MCF 10A (cell line): ENCODE results near the gene INHBE. TPM values are rescaled to one million over a fixed set of nuclear protein-coding genes. Genes with fewer than 3 reads are reported as not detected.

Experiments
- BruUV-seq: library from RNA; stranded (reverse); fragments of 400-500 nt; replicated peaks from 2 replicates; lab custom pipeline; 2021; lab: Mats Ljungman, UMichigan
- CTCF ChIA-PET: fragments of 300-600 bp; sonication (Branson Sonifier 250); formaldehyde crosslinking; extraction: SDS; loops from one replicate; lab custom pipeline; 2021; ENCODE audit warnings: antibody characterized with exemption, inconsistent platforms; lab: Yijun Ruan, JAX
- POLR2A ChIA-PET: fragments of 300-600, 350-650 bp; sonication (Branson Sonifier 250); formaldehyde crosslinking; extraction: SDS; loops from one replicate; lab custom pipeline; 2020; ENCODE audit warnings: antibody characterized with exemption, inconsistent platforms; lab: Yijun Ruan, JAX
- DNase-seq: peaks from one replicate; pipeline ENCODE4 v3.0.0-alpha.2; 2018; ENCODE audit not compliant: unreplicated experiment
- H3K27ac Mint-ChIP-seq: one replicate; pipeline ENCODE4 v1.8.0; 2022; ENCODE audit warnings: mild to moderate bottlenecking, low read depth, mixed read lengths; ENCODE audit not compliant: unreplicated experiment
- H3K27me3 Mint-ChIP-seq: one replicate; pipeline ENCODE4 v1.8.0; 2022; ENCODE audit warnings: mixed read lengths; ENCODE audit not compliant: insufficient read depth, unreplicated experiment
- H3K36me3 Mint-ChIP-seq: one replicate; pipeline ENCODE4 v1.8.0; 2022; ENCODE audit warnings: mild to moderate bottlenecking, moderate library complexity, mixed read lengths; ENCODE audit not compliant: insufficient read depth, unreplicated experiment
- H3K4me1 Mint-ChIP-seq: one replicate; pipeline ENCODE4 v1.8.0; 2022; ENCODE audit warnings: mixed read lengths; ENCODE audit not compliant: insufficient read depth, unreplicated experiment
- H3K4me3 Mint-ChIP-seq: one replicate; pipeline ENCODE4 v1.8.0; 2022; ENCODE audit warnings: mild to moderate bottlenecking, moderate library complexity, mixed read lengths; ENCODE audit not compliant: unreplicated experiment
- H3K9me3 Mint-ChIP-seq: one replicate; pipeline ENCODE4 v1.8.0; 2022; ENCODE audit warnings: mixed read lengths; ENCODE audit not compliant: unreplicated experiment
- CTCF ChIP-seq: fragments of 200-600 bp; IDR thresholded peaks from one replicate; pipeline ENCODE4 v1.8.0; 2022; ENCODE audit warnings: antibody characterized with exemption, mild to moderate bottlenecking; ENCODE audit not compliant: unreplicated experiment
- intact Hi-C: fragments of 100-400 bp; cut with micrococcal nuclease; formaldehyde crosslinking; loops from 2 replicates; pipeline ENCODE4 v1.14.1; 2022
- total RNA-seq: library from RNA; stranded (reverse); gene quantifications from 2 replicates; pipeline ENCODE4 v1.2.3, GENCODE V29; 2022

The INHBE gene
- total RNA-seq, 1 experiment from 2014 or later: 5.0 TPM

GRCh38 chr12:57470286-57470969, 15.3 kb downstream of the INHBE start:
- CTCF ChIA-PET: interaction anchor here (0.7 to 5.1 kb wide), 5 partner anchors 8 to 163 kb away, joined by 3 to 31 read pairs (median 6); partner anchors contain the start of gene GLI1
- BruUV-seq: no TSS peak
- peaks cover 97% of the 10 kb centered on the region for H3K27me3 Mint-ChIP-seq

GRCh38 chr12:57470970-57471656, 16.0 kb downstream of the INHBE start:
- CTCF ChIA-PET: interaction anchor here (0.6 to 5.1 kb wide), 5 partner anchors 9 to 270 kb away, joined by 3 to 31 read pairs (median 7); partner anchors contain the start of gene GLI1

More at GRCh38 chr12:57470286-57470969, 15.3 kb downstream of the INHBE start:
- Mint-ChIP-seq H3K9me3 (no peaks in the 10 kb centered on the region), H3K4me1 (no peaks in the 10 kb centered on the region), H3K36me3 (no peaks in the 10 kb centered on the region), H3K4me3 (no peak overlapping the region), H3K27ac (no peak overlapping the region)
- no peak for TF ChIP-seq CTCF
- intact Hi-C loops: no loop called here
- DNase-seq: no peak
- POLR2A ChIA-PET: interaction anchor here (0.7 kb wide), 1 partner anchor 15 kb away, joined by 3 read pairs; no protein-coding TSS in a partner anchor

DNA sequence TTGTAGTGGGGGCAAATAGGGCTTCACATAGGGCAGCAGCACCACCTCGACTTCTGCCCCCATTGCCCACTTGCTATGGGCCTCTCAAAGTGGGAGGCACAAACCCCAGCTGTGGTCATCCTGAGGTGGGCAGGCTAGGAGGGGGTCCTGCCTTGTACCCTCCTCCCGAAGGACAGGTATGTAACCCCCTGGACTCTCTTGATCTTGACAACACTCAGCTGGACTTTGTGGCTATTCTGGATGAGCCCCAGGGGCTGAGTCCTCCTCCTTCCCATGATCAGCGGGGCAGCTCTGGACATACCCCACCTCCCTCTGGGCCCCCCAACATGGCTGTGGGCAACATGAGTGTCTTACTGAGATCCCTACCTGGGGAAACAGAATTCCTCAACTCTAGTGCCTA, 16.6 kb downstream of the INHBE start:
- BruUV-seq: no TSS peak
- CTCF ChIA-PET: interaction anchor here (0.6 to 5.1 kb wide), 7 partner anchors 9 to 269 kb away, joined by 3 to 31 read pairs (median 4); partner anchors contain the start of gene GLI1

More at GRCh38 chr12:57470970-57471656, 16.0 kb downstream of the INHBE start:
- Mint-ChIP-seq H3K27me3 (peaks cover 97% of the 10 kb centered on the region), H3K27ac (no peak overlapping the region), H3K36me3 (no peaks in the 10 kb centered on the region), H3K4me1 (no peaks in the 10 kb centered on the region), H3K9me3 (no peaks in the 10 kb centered on the region), H3K4me3 (no peak overlapping the region)
- intact Hi-C loops: no loop called here
- TF ChIP-seq CTCF: no peak
- POLR2A ChIA-PET: no interaction called here
- no peak for DNase-seq
- BruUV-seq: no TSS peak

More for the DNA sequence above, 16.6 kb downstream of the INHBE start:
- H3K27me3 Mint-ChIP-seq: peaks cover 97% of the 10 kb centered on the region
- H3K36me3 Mint-ChIP-seq: no peaks in the 10 kb centered on the region
- H3K27ac Mint-ChIP-seq: no peak overlapping the region
- intact Hi-C loops: no loop called here
- no peak for DNase-seq
- no peaks in the 10 kb centered on the region for H3K9me3 Mint-ChIP-seq
- H3K4me1 Mint-ChIP-seq: no peaks in the 10 kb centered on the region
- no peak for TF ChIP-seq CTCF
- no peak overlapping the region for H3K4me3 Mint-ChIP-seq
- POLR2A ChIA-PET: no interaction called here
